Activated CD8-positive, alpha-beta memory T cell treated with anti-CD3 and anti-CD28 coated beads, Interleukin-2, amount 50 U/mL, for 48 hours (primary cell): ENCODE results near the gene MICU1.

Experiments used
- DNase-seq: peaks from one replicate; pipeline ENCODE4 v3.0.0-alpha.2; 2020

Gene MICU1

DNA sequence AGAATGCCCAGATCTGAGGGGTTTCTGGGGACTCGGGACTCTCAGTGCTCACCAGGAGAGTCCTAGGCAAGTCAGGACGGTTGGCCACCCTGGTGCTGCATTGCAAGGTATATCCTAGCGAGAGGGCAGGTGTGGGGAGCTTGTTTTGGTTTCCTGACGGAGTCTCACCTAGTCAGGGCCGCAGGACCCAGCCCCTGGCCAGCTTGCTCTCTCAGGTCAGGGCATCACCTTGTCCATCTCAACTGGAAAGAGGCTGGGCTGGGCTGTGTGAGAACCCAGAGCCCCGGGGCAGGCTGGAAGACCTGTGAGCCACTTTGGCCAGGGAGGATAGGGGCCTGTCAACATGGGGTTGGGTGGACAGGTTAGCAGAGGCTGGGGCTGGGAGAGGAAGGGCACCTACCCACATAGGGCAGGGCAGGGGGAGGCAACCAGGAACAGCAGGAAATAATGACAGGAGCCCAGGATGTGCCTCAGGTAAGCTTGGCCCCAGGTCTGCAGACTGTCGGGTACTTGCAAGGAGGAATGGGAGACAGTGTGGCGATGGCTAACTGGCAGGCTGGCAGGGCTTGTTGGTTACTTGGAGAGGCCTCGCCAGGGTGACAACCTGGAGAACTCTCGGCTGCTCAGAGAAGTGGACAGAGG is 302.6 kb downstream of the MICU1 start:
- peak; percentile 62 for DNase-seq

DNA sequence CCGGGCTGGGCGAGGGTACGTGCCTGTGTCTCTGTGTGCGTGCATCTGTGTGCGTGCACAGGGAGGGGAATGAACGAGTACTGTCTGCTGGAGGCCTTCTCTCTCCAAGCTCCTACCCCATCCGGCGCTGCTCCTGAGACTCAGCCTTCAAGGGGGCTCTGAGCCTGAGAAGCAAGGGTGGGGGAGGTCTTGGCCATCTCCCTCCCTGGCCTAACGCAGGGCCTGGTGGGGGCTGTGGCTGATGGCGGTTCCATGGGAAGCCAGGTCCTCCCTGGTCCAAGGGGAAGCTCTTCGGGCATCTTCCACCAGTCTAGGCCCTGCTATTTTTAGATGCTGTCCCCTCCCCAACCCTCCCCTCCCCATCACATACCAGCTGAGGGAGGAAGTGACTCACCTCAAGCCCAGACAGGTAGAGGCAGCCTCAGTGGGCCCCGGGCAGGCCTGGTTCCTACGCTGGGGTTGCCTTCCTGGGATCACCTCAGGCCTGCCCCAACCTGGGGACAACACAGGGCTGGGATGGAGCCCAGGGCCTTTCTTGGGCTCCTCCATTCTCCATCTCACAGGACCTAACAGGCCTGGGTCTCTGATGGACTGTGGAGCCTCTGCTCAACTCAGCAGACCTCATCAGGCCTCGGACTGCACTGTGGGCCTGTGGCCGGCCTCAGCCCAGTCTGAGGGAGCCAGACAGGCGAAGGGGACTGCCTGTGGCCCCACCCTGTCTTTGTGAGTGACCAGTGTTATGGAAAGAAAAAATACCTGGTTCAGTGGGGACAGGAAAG is 303.4 kb downstream of the MICU1 start:
- DNase-seq = peak; percentile 70

DNA sequence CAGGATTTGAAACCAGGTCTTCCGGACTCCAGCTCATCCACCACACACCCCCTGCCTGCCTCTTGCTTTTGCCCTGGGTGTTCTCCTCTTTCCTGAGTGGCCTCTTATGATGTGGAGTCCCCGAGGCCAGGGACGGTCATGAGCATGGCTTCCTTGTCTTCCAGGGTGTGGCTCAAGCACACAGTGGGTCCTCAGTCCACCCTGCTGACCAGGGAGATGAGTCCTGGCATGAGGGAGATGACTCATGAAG is 303.9 kb downstream of the MICU1 start:
- DNase-seq = no peak

DNA sequence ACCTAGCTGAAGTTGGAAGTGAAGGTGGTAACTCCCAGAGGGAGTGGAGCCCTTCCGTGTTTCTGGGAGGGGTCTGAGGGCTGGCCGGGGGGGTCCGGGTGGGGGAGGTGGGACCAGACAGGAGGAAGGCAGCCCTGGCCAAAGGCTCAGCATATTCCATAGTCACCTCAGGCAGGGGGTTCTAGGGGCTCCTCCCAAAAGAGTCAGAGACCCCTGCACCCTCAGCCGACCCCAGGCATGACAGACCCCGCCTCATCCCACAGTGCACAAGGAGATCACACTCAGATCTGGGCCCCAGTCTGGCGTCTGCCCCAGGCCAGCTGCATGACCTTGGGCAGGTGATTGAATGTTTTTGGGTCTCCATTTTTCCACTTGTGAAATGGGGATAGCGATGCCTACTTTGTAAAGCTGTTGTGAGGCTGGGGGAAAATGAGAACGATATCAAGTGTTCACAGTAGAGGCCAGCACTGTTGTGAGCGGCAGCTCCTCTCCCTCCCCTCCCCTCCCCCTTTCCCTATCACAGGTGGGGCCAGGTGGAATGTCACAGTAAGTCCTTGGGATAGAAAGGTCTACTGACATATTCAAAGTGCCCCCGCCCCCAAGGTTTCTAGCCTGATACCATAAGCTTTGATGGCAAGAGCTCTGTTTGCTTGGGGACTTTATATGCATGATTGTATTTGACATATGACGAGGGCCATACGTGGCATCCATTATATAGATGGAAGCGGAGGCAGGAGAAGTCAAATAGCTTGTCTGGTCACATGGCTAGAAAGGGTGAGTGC is 304.4 kb downstream of the MICU1 start:
- DNase-seq = peak; percentile 67

DNA sequence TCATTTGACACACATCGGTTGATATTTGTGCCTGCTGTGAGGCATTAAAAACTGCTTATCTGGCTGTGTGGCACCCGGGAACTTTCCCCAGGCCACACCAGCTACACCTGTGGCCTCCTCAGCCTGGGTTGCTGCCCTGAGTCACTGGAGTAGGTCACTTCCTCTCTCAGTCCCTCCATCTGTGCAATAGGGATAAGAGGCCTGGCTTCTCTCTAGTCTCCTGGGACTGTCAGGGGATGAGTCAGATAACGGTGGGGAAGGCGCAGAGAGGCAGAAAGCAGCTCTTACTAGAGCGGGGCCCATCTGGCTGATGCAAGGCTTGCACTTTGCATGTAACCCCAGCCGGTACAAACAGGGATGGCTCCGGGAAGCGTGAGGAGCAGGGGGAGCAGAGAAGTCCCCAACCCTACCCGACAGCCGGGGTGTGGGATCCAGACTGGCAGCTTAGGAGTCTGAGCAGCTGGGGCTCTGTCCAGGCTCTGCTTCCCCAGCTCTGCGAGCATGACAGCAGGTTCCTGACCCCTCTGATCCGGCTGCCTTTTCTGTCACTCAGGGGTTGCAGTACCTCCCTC is 305.1 kb downstream of the MICU1 start:
- peak; percentile 82 for DNase-seq

DNA sequence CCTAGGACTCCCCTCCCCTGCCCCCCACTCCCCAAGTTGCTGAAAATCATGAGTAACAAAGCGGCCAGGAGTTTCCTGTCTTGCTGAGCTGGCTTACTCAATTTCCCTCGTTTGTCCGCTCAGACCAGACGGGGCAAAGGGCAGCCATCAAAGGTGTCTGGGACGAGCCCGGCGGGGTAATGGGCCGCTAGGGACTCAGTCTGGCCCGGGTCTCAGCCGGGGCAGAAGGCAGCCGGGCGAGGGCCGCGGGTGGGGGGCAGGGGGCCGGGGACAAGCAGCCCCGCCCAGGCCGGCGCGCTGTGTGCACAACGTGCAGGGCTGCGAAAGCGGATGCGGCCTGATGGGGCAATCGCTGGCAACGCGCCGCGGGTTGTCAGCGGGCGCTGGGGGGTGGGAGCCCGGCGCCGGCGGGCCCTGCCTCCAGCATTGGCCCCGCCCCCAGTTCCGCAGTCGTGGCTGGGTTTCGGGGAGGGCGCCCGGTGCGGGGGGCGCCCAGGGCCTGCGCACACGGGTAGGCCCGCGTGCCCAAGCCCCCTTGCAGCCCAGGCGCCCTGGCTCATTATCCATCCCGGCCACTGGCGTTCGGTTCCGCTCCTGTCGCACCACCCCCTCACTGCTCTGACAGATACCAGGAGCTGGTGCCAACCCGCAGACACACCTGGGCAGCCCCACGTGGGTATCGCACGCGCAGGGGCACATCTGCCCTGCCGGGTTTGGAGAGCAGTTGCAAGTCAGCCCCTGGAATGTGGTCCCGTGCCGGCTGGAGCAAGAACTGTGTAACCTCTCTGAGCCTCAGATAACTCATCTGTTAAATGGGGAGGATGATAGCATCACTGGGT is 306.2 kb downstream of the MICU1 start:
- peak; percentile 94 for DNase-seq

DNA sequence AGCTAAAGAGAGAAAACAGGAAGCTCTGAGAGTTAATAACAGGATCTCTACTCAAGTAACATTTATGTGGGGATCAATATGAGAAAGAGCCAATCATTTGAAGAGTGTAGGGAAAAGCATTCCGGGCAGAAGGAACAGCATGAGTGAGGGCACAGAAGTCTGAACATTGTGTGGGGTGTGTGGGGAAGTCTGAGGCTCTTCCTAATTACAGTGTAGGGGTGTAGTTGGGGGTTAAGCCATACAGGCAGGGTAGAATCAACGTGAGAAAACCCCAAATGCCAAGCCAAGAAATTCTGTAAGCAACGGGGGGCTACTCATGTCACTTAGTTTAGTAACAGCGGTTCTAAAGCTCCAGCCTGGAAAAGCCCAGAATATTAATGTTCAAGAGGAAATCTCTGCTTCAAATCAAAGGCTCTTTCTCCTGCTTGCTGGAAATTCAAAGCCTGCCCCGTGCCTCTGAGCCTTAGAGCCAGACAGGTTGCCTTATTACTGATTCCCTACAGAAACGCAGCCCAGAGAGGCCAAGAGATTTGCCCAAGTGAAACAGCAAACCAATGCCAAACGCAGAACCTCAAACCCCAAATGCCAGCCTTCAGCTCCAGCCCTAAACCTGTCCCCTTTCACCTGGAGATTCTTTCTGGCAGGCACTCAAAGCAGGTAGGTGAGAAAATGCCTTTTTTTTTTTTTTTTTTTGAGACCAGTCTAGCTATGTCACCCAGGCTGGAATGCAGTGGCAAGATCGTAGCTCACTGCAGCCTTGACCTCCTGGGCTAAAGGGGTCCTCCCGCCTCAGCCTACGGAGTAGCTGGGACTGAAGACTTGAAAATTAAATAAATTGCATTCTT is 307.2 kb downstream of the MICU1 start:
- no peak for DNase-seq
